ENCODE results near the gene CCNI.

Gene CCNI

DNA sequence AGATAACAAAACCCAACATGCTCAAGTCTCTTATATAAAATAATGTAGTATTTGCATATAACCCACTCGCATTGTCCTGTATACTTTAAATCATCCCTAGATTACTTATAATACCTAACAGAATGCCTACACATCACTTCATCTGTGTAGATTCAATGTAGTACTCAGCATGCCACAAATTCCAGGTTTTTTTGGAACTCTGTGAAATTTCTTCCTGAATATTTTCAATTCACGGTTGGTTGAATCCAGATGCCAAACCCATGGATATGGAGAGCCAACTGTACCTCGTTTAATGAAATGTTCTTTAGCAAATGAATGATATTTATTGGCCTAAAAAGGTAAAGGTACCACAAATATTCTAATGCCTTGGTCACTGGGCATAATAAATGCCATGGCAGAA lies 24.8 kb downstream of the CCNI start:
- Histone ChIP-seq H3K27me3 (ENCODE audit: insufficient read depth, insufficient read length) (no peaks in the 10 kb centered on the region), H3K36me3 (ENCODE audit: insufficient read depth, insufficient read length, low read length) (peaks cover 60% of the 10 kb centered on the region), H3K9me3 (ENCODE audit: insufficient read depth, low read length) (no peaks in the 10 kb centered on the region), H3K4me1 (ENCODE audit: insufficient read depth, insufficient read length) (no peaks in the 10 kb centered on the region), H3K9ac (ENCODE audit: insufficient read length, low read depth) (no peak overlapping the region), H3K4me3 (ENCODE audit: insufficient read length, low read depth) (no peak overlapping the region)
- DNase-seq (ENCODE audit: low read depth, low spot score): no peak
- TF ChIP-seq ZNF274 (IDR thresholded peaks at IDR 0.05; ENCODE audit: low read depth, low read length): no peak
- TF ChIP-seq YY1 (IDR thresholded peaks at IDR 0.05; ENCODE audit: insufficient read depth, insufficient read length): no peak
- TF ChIP-seq SUZ12 (IDR thresholded peaks at IDR 0.05; ENCODE audit: extremely low read depth, insufficient read depth, insufficient read length): no peak

DNA sequence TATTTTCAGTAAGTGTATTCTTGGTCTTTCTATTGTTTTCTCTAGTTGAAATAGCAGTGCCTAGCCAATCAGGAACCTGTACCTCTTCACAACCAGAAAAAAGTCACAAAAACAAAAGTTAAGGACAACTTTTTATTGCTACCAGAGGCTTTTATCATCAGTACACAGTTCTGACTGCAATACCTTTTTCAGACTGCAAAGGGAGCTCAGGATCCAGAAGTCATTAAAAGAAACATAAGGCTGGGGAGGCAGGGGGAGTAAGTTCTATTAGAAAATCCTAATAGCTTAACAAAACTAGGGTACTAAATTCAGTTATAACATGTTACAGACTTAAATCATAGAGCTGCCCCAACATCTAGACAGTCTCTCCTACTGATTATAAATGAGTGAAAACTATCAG lies 28.8 kb downstream of the CCNI start:
- TF ChIP-seq SUZ12 (IDR thresholded peaks at IDR 0.05; ENCODE audit: extremely low read depth, insufficient read depth, insufficient read length) (no peak), YY1 (IDR thresholded peaks at IDR 0.05; ENCODE audit: insufficient read depth, insufficient read length) (no peak), ZNF274 (IDR thresholded peaks at IDR 0.05; ENCODE audit: low read depth, low read length) (no peak)
- Histone ChIP-seq H3K4me3 (ENCODE audit: insufficient read length, low read depth) (no peak overlapping the region), H3K9me3 (ENCODE audit: insufficient read depth, low read length) (no peaks in the 10 kb centered on the region), H3K27me3 (ENCODE audit: insufficient read depth, insufficient read length) (no peaks in the 10 kb centered on the region), H3K36me3 (ENCODE audit: insufficient read depth, insufficient read length, low read length) (peaks cover 30% of the 10 kb centered on the region), H3K9ac (ENCODE audit: insufficient read length, low read depth) (no peak overlapping the region), H3K4me1 (ENCODE audit: insufficient read depth, insufficient read length) (no peaks in the 10 kb centered on the region)
- no peak for DNase-seq (ENCODE audit: low read depth, low spot score)

DNA sequence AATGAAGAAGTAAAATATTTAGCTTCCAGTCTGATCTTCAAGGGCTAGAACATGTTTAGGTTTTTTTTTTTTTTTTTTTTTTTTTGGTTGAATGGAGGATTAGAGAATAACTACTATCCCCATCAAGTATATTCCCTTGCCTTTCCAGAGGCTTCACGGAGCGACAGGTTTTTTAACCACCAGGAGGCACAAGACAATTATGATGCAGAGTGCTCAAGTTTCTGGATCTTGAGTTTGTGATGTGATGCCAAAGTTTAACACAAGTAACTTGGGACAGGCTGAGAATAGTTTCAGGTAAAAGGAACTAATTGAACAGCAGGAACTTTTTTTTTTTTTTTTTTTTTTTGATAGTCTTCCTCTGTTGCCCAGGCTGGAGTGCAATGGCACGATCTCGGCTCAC lies 30.3 kb downstream of the CCNI start:
- H3K9me3 ChIP-seq (ENCODE audit: insufficient read depth, low read length): no peaks in the 10 kb centered on the region
- DNase-seq (ENCODE audit: low read depth, low spot score): no peak
- TF ChIP-seq SUZ12 (IDR thresholded peaks at IDR 0.05; ENCODE audit: extremely low read depth, insufficient read depth, insufficient read length): no peak
- no peak for TF ChIP-seq YY1 (IDR thresholded peaks at IDR 0.05; ENCODE audit: insufficient read depth, insufficient read length)
- H3K27me3 ChIP-seq (ENCODE audit: insufficient read depth, insufficient read length): no peaks in the 10 kb centered on the region
- no peak overlapping the region for H3K4me3 ChIP-seq (ENCODE audit: insufficient read length, low read depth)
- no peak overlapping the region for H3K9ac ChIP-seq (ENCODE audit: insufficient read length, low read depth)
- peaks cover 20% of the 10 kb centered on the region for H3K36me3 ChIP-seq (ENCODE audit: insufficient read depth, insufficient read length, low read length)
- no peaks in the 10 kb centered on the region for H3K4me1 ChIP-seq (ENCODE audit: insufficient read depth, insufficient read length)

DNA sequence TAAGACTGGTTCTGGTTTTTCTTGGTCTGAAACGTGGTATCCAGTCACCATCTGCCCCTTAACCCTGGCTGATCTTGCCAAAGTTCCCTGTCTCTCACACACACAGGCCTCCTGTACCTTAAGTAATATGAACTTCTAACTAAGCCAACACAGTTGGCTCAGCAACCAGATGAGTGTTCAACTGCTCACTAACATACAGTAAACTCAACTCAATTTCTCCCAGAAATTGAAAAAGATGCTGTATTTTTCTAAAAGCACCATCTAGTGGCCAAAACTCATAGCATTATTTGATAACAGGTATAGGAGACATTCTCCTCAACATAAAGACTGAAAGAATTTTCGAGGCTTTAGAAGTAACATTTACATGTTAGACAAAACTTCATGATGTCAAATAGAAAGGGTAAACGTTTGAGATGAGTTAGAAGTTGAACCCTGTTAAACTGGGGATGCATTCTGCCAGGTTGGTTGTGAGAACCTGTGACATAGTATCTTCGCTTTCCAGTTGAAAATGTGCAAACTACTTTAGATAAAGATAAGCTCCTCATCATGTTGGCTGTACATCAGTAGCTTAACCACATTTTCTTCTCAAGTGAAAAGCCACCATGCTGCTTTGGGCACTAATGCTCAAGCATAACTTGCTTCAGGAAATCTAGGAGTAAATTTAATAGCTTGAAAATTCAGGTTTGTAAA lies 31.2 kb downstream of the CCNI start:
- H3K36me3 ChIP-seq (ENCODE audit: insufficient read depth, insufficient read length, low read length): peaks cover 21% of the 10 kb centered on the region
- no peaks in the 10 kb centered on the region for H3K9me3 ChIP-seq (ENCODE audit: insufficient read depth, low read length)
- DNase-seq (ENCODE audit: low read depth, low spot score): no peak
- no peak overlapping the region for H3K4me3 ChIP-seq (ENCODE audit: insufficient read length, low read depth)
- no peak for TF ChIP-seq YY1 (IDR thresholded peaks at IDR 0.05; ENCODE audit: insufficient read depth, insufficient read length)
- TF ChIP-seq SUZ12 (IDR thresholded peaks at IDR 0.05; ENCODE audit: extremely low read depth, insufficient read depth, insufficient read length): no peak
- no peak for TF ChIP-seq ZNF274 (IDR thresholded peaks at IDR 0.05; ENCODE audit: low read depth, low read length)
- no peaks in the 10 kb centered on the region for H3K27me3 ChIP-seq (ENCODE audit: insufficient read depth, insufficient read length)
- H3K9ac ChIP-seq (ENCODE audit: insufficient read length, low read depth): no peak overlapping the region
- no peaks in the 10 kb centered on the region for H3K4me1 ChIP-seq (ENCODE audit: insufficient read depth, insufficient read length)

DNA sequence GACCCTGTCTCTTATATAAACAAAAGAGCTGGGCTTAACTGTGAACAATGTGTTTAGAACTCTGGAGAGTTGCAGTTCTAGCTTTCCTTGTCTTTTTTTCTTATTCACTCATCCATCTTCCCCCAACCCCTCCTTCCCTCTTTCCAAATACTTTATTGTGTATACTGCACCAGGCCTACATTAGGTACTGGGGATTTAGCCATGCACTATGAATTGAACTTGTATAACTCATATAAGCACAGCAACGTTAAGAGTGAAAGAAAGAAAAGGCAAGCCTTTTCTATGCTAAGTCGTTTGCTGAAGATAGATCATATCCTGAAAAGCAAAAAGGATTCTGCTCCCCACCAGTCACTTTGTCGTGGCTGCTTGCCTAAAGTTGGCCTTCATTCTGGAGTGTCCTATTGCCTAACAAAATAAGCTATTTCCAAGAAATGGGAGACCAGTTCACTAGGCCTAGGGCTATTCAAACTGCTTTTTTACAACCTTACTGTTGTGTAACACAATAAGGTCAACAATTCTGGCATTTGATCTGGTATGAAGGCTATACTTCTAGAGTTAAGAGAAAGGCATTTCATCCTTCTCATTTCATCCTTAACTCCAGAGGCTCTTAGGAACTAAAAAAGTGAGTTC lies 32.2 kb downstream of the CCNI start:
- H3K9me3 ChIP-seq (ENCODE audit: insufficient read depth, low read length): no peaks in the 10 kb centered on the region
- no peak for DNase-seq (ENCODE audit: low read depth, low spot score)
- H3K4me1 ChIP-seq (ENCODE audit: insufficient read depth, insufficient read length): no peaks in the 10 kb centered on the region
- H3K36me3 ChIP-seq (ENCODE audit: insufficient read depth, insufficient read length, low read length): peaks cover 27% of the 10 kb centered on the region
- no peak overlapping the region for H3K9ac ChIP-seq (ENCODE audit: insufficient read length, low read depth)
- H3K4me3 ChIP-seq (ENCODE audit: insufficient read length, low read depth): no peak overlapping the region
- TF ChIP-seq ZNF274 (IDR thresholded peaks at IDR 0.05; ENCODE audit: low read depth, low read length) (no peak), SUZ12 (IDR thresholded peaks at IDR 0.05; ENCODE audit: extremely low read depth, insufficient read depth, insufficient read length) (no peak), YY1 (IDR thresholded peaks at IDR 0.05; ENCODE audit: insufficient read depth, insufficient read length) (no peak)
- H3K27me3 ChIP-seq (ENCODE audit: insufficient read depth, insufficient read length): no peaks in the 10 kb centered on the region

DNA sequence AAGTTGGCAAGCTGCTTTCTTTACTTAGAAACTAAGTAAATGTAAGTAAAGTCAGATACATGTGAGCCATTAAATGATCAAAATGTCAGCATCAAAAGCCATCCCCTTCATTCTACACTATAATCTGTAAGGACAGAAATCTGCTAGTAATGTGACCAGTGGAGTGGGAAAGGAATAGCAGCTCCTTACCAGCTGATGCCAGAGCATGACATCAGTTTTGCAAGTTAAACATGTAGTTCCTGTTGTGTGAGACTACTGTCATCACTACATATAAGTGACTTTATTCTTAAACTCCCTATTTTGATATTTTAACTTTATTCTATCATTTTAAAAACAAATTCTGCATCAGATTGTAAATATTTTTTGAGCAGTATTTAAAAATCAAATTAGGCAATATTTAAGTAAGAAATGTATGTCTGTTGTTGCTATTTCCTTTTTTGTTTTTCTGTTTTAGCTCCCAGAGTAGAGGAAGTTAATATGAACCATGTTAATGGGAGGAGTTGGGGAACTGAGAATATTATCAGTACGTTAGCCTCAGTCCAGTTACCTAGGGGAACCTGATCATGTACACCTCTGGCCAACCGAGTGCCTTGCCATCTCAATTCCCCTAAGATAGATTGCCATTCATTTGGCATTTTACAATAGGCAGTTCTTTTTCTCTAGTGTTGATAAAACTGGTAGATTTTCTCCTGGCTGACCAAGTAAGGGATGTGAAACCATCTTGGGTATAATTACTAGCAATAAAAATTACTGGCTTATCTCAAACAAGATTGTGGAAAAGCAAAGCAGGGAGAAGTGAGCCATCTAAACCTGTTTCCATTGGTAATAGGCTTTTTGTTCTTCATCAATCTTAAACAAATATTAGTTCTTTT lies 34.7 kb downstream of the CCNI start:
- H3K9ac ChIP-seq (ENCODE audit: insufficient read length, low read depth): no peak overlapping the region

DNA sequence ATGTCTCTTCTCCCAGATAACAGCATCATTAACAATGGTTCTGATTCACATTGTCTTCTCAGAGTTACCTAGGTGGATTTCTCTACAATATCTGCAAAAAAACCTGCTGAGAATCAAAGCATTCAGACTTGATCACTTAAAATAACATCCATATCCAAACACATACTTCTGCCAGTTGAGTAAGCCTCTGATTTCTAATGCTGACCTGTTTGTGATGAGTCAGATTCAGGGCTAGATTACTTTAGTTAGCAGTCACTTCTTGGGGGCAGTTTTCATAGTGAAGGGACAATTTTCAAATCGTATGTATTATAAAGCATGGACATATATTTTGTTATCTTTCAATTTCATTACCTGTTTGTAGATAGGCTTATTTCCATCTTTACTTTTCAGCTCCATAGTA lies 35.5 kb downstream of the CCNI start:
- no peak for DNase-seq (ENCODE audit: low read depth, low spot score)
- TF ChIP-seq YY1 (IDR thresholded peaks at IDR 0.05; ENCODE audit: insufficient read depth, insufficient read length): no peak
- TF ChIP-seq SUZ12 (IDR thresholded peaks at IDR 0.05; ENCODE audit: extremely low read depth, insufficient read depth, insufficient read length): no peak
- no peak for TF ChIP-seq ZNF274 (IDR thresholded peaks at IDR 0.05; ENCODE audit: low read depth, low read length)
- peaks cover 32% of the 10 kb centered on the region for H3K36me3 ChIP-seq (ENCODE audit: insufficient read depth, insufficient read length, low read length)

More for the DNA sequence above, 34.7 kb downstream of the CCNI start:
- no peaks in the 10 kb centered on the region for H3K27me3 ChIP-seq (ENCODE audit: insufficient read depth, insufficient read length)
- peaks cover 24% of the 10 kb centered on the region for H3K36me3 ChIP-seq (ENCODE audit: insufficient read depth, insufficient read length, low read length)
- no peaks in the 10 kb centered on the region for H3K9me3 ChIP-seq (ENCODE audit: insufficient read depth, low read length)
- H3K4me3 ChIP-seq (ENCODE audit: insufficient read length, low read depth): no peak overlapping the region
- TF ChIP-seq ZNF274 (IDR thresholded peaks at IDR 0.05; ENCODE audit: low read depth, low read length) (no peak), SUZ12 (IDR thresholded peaks at IDR 0.05; ENCODE audit: extremely low read depth, insufficient read depth, insufficient read length) (no peak), YY1 (IDR thresholded peaks at IDR 0.05; ENCODE audit: insufficient read depth, insufficient read length) (no peak)
- H3K4me1 ChIP-seq (ENCODE audit: insufficient read depth, insufficient read length): no peaks in the 10 kb centered on the region
- no peak for DNase-seq (ENCODE audit: low read depth, low spot score)

More for the DNA sequence above, 35.5 kb downstream of the CCNI start:
- H3K27me3 ChIP-seq (ENCODE audit: insufficient read depth, insufficient read length): no peaks in the 10 kb centered on the region
- no peak overlapping the region for H3K4me3 ChIP-seq (ENCODE audit: insufficient read length, low read depth)
- H3K4me1 ChIP-seq (ENCODE audit: insufficient read depth, insufficient read length): no peaks in the 10 kb centered on the region
- no peak overlapping the region for H3K9ac ChIP-seq (ENCODE audit: insufficient read length, low read depth)
- H3K9me3 ChIP-seq (ENCODE audit: insufficient read depth, low read length): no peaks in the 10 kb centered on the region
